Heart left ventricle (tissue), 16 donors: ENCODE data around the gene UBQLN3. TPM values are rescaled to one million over a fixed set of nuclear protein-coding genes. Genes with fewer than 3 reads are reported as not detected.

Experiments
- ATAC-seq, 4 donors: fragments of 200-7000 bp; cut with Tn5 transposase; one replicate each; pipeline ENCODE4 v1.9.1; 2020 to 2022; ENCODE audit warnings: moderate library complexity in 4 of 4, mild to moderate bottlenecking in 3 of 4, moderate number of reproducible peaks in 1 of 4
- DNase-seq, 5 donors: peaks; one replicate each; pipeline ENCODE4 v3.0.0-alpha.2; 2020
- H3K27ac ChIP-seq, 12 donors: fragments of 200-600 bp; sonication (generic) in 4 of 12; one replicate each; pipeline versions ENCODE4 v1.5.0 to v1.8.0; 2016 to 2022; ENCODE audit warnings: mild to moderate bottlenecking in 2 of 12
- H3K27me3 ChIP-seq, 9 donors: fragments of 200-600 bp; sonication (generic) in 2 of 9; one replicate each; pipeline versions ENCODE4 v1.5.1 to v1.8.0; 2016 to 2022; ENCODE audit warnings: mild to moderate bottlenecking in 3 of 9
- H3K36me3 ChIP-seq, 9 donors: fragments of 200-600 bp; sonication (generic) in 2 of 9; one replicate each; pipeline versions ENCODE4 v1.5.0 to v1.8.0; 2018 to 2022; ENCODE audit warnings: mild to moderate bottlenecking in 2 of 9
- H3K4me1 ChIP-seq, 12 donors: fragments of 200-600 bp; sonication (generic) in 4 of 12; one replicate each; pipeline versions ENCODE4 v1.5.0 to v1.8.0; 2016 to 2022; ENCODE audit warnings: mild to moderate bottlenecking in 3 of 12
- H3K4me3 ChIP-seq, 12 donors: fragments of 200-600 bp; sonication (generic) in 4 of 12; one replicate each; pipeline versions ENCODE4 v1.5.0 to v1.8.0; 2017 to 2022; ENCODE audit warnings: mild to moderate bottlenecking in 9 of 12, moderate library complexity in 4 of 12
- H3K9me3 ChIP-seq, 12 donors: fragments of 200-600 bp; sonication (generic) in 4 of 12; one replicate each; pipeline versions ENCODE4 v1.5.0 to v1.8.0; 2016 to 2022; ENCODE audit warnings: mild to moderate bottlenecking in 1 of 12
- POLR2A ChIP-seq, 2 donors: fragments of 450-650 bp; IDR thresholded peaks; one replicate each; pipeline ENCODE4 v1.6.1; 2017; ENCODE audit warnings: antibody characterized with exemption in 2 of 2, mild to moderate bottlenecking in 2 of 2, moderate library complexity in 2 of 2
- WGBS, 4 donors: extraction: QIAGEN DNeasy Blood & Tissue Kit in 2 of 4; methylation state at CpG; one replicate each; pipeline versions ENCODE4 v1.1.5 to v1.1.7; 2013 to 2018; 5-methylcytosine and 5-hydroxymethylcytosine counted together
- intact Hi-C, 10 donors: fragments of 100-400 bp; cut with DNase I; formaldehyde crosslinking; loops; one replicate each; pipeline versions ENCODE4 v1.11.1 to v1.14.2; 2022
- polyA plus RNA-seq, 2 donors: library from polyadenylated mRNA; stranded (reverse); fragments of 200-250 nt; gene quantifications; one replicate each; pipeline ENCODE4 v1.2.3, GENCODE V29; 2013
- total RNA-seq, 9 donors: library from RNA; depleted of rRNA in 2 of 9; stranded (reverse); fragments of >200 nt in 2 of 9; fragmentation: NEBNext Ultra II Directional in 3 of 9; extraction: Animal tissue kit (Norgen Biotek cat#: 25700) in 3 of 9; gene quantifications; one replicate each; pipeline versions ENCODE4 v1.1.0 to v1.2.4, GENCODE V29; 2016 to 2023
- TF ChIP-seq, protein P1 (sequence below), 12 donors: fragments of 200-600 bp; sonication (generic) in 4 of 12; IDR thresholded peaks; one replicate each; pipeline versions ENCODE4 v1.5.0 to v1.8.0; 2018 to 2022; ENCODE audit warnings: antibody characterized with exemption in 12 of 12, mild to moderate bottlenecking in 5 of 12
- donor health status: ischemic (EF 13 %, LVEDD 7.1; RV severe dilation, severe dysfunction).
- donor health status: healthy with polysubstance abuse.
- donor health status: DM: no; HTN: yes; CAD: no.
- donor health status: DM: no; HTN: no; CAD: no.
- donor health status: ischemic (EF 25% LVEDD 6.9; RV normal size, moderate dysfunction).
- donor health status: ischemic (EF 25% LVEDD 5.7; RV mildly dilated, moderate dysfunction).
- donor health status: healthy.
- donor health status: DM: yes; HTN: yes; CAD: no.
- donor health status: ischemic (EF 35%, LVEDD 5.7; RV mildly dilated, moderate dysfunction).
- donor health status: nonischemic (EF 11% LVEDD 7.7; RV severe dilation, severe dysfunction).
- donor health status: DM: yes; HTN: yes; CAD: no.
- donor health status: PGD.
- donor health status: ischemic (EF 29% LVEDD 5.4; RV normal size, mild dysfunction).
- donor health status: nonischemic (EF 23%, LVEDD 6.1; RV moderate dilation, normal function).

The UBQLN3 gene
- total and polyA plus RNA-seq, 11 donors = 0.16 TPM; not detected in 10

GRCh38 chr11:5500393-5500801 is 9.4 kb downstream of the UBQLN3 start:
- WGBS, 4 donors = 76 to 88% (median 87%) methylated on average over 6 of the region's 6 CpGs
- Histone ChIP-seq H3K9me3 (no peaks in the 10 kb centered on the region), H3K27ac (no peak overlapping the region), H3K27me3 (no peaks in the 10 kb centered on the region), H3K36me3 (no peaks in the 10 kb centered on the region), H3K4me1 (peaks cover 0 to 3% (median 0%) of the 10 kb centered on the region in 12 donors), H3K4me3 (no peak overlapping the region)
- TF ChIP-seq, protein P1, sequence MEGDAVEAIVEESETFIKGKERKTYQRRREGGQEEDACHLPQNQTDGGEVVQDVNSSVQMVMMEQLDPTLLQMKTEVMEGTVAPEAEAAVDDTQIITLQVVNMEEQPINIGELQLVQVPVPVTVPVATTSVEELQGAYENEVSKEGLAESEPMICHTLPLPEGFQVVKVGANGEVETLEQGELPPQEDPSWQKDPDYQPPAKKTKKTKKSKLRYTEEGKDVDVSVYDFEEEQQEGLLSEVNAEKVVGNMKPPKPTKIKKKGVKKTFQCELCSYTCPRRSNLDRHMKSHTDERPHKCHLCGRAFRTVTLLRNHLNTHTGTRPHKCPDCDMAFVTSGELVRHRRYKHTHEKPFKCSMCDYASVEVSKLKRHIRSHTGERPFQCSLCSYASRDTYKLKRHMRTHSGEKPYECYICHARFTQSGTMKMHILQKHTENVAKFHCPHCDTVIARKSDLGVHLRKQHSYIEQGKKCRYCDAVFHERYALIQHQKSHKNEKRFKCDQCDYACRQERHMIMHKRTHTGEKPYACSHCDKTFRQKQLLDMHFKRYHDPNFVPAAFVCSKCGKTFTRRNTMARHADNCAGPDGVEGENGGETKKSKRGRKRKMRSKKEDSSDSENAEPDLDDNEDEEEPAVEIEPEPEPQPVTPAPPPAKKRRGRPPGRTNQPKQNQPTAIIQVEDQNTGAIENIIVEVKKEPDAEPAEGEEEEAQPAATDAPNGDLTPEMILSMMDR (IDR thresholded peaks at IDR 0.05) = no peak
- TF ChIP-seq POLR2A (IDR thresholded peaks at IDR 0.05) = no peak
- intact Hi-C loops = no loop called here
- no peak for DNase-seq
- ATAC-seq = no peak

DNA sequence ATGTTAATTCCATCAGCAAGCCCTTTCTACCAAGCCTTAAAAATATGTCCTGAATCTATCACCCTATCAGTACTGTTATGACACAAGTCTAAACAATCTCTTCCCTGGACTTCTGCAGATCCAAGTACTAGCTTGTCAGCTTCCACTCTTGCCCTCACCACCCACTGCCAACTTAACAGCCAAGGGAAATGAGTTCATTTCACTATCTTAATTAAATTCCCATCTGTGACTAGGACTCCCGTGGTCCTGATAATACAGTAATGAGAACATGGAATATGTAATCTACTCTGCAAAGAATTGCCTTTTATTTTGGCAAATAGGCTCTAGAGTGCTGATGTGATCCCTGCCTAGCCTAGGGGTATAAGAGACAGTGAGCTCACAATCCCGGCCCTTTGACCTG is 10.1 kb downstream of the UBQLN3 start:
- no peaks in the 10 kb centered on the region for H3K36me3 ChIP-seq
- H3K4me3 ChIP-seq = no peak overlapping the region
- no peaks in the 10 kb centered on the region for H3K9me3 ChIP-seq
- no peaks in the 10 kb centered on the region for H3K27me3 ChIP-seq
- intact Hi-C loops = no loop called here
- no peak for ATAC-seq
- peaks cover 0 to 3% (median 0%) of the 10 kb centered on the region in 12 donors for H3K4me1 ChIP-seq
- TF ChIP-seq, protein P1 (IDR thresholded peaks at IDR 0.05) = no peak
- no peak for TF ChIP-seq POLR2A (IDR thresholded peaks at IDR 0.05)
- 40 to 52% (median 48%) methylated on average over 2 of the region's 2 CpGs for WGBS, 4 donors
- no peak for DNase-seq
- H3K27ac ChIP-seq = no peak overlapping the region

- H3K9me3 ChIP-seq = no peaks in the 10 kb centered on the region
- ATAC-seq = no peak
- intact Hi-C loops = no loop called here
- no peak overlapping the region for H3K4me3 ChIP-seq
- no peak overlapping the region for H3K27ac ChIP-seq
- no peaks in the 10 kb centered on the region for H3K27me3 ChIP-seq
- DNase-seq = no peak
- H3K36me3 ChIP-seq = no peaks in the 10 kb centered on the region
- TF ChIP-seq, protein P1 (IDR thresholded peaks at IDR 0.05) = no peak
- TF ChIP-seq POLR2A (IDR thresholded peaks at IDR 0.05) = no peak
- 51 to 55% (median 52%) methylated on average over 5 of the region's 5 CpGs for WGBS, 4 donors
- no peaks in the 10 kb centered on the region for H3K4me1 ChIP-seq
These were observed 20.0 kb downstream of the UBQLN3 start for GRCh38 chr11:5489576-5490357.

DNA sequence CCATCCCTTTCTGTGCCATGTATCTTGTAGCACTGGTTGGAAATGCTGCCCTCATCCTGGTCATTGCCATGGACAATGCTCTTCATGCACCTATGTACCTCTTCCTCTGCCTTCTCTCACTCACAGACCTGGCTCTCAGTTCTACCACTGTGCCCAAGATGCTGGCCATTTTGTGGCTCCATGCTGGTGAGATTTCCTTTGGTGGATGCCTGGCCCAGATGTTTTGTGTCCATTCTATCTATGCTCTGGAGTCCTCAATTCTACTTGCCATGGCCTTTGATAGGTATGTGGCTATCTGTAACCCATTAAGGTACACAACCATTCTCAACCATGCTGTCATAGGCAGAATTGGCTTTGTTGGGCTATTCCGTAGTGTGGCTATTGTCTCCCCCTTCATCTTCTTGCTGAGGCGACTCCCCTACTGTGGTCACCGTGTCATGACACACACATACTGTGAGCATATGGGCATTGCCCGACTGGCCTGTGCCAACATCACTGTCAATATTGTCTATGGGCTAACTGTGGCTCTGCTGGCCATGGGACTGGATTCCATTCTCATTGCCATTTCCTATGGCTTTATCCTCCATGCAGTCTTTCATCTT is 20.9 kb downstream of the UBQLN3 start:
- H3K27me3 ChIP-seq = no peaks in the 10 kb centered on the region
- no peak for TF ChIP-seq POLR2A (IDR thresholded peaks at IDR 0.05)
- TF ChIP-seq, protein P1 (IDR thresholded peaks at IDR 0.05) = no peak
- ATAC-seq (no peak), DNase-seq (no peak)
- H3K27ac ChIP-seq = no peak overlapping the region
- WGBS, 4 donors = 88 to 100% (median 95%) methylated on average over 4 of the region's 4 CpGs
- no peaks in the 10 kb centered on the region for H3K36me3 ChIP-seq
- H3K4me1 ChIP-seq = no peaks in the 10 kb centered on the region
- no peak overlapping the region for H3K4me3 ChIP-seq
- H3K9me3 ChIP-seq = no peaks in the 10 kb centered on the region
- intact Hi-C loops = no loop called here
